HepG2 (cell line): ENCODE results near the gene PA2G4. TPM values are rescaled to one million over a fixed set of nuclear protein-coding genes. Genes with fewer than 3 reads are reported as not detected.

Source experiments
- ARID4A ChIP-seq: sonication (generic); formaldehyde crosslinking; IDR thresholded peaks from 2 replicates; pipeline ENCODE4 v1.5.0; 2020; ENCODE audit warnings: mild to moderate bottlenecking, missing genetic modification reagents, borderline replicate concordance
- ASH2L ChIP-seq: fragments of 300-600, 200-600 bp; sonication (generic); IDR thresholded peaks from 2 replicates; pipeline ENCODE4 v1.7.0; 2017; ENCODE audit warnings: low read depth, mild to moderate bottlenecking, moderate library complexity, mixed read lengths, low read length; ENCODE audit not compliant: insufficient read length
- BRD4 ChIP-seq: sonication (generic); formaldehyde crosslinking; IDR thresholded peaks from 2 replicates; pipeline ENCODE4 v1.4.0; 2020; ENCODE audit warnings: missing genetic modification reagents
- HDAC1 ChIP-seq: sonication (generic); formaldehyde crosslinking; IDR thresholded peaks from 2 replicates; pipeline ENCODE4 v1.5.1; 2020; ENCODE audit warnings: mild to moderate bottlenecking, missing genetic modification reagents
- JUND ChIP-seq: sonication (generic); formaldehyde crosslinking; IDR thresholded peaks from 2 replicates; pipeline ENCODE4 v1.8.0; 2022; ENCODE audit warnings: mild to moderate bottlenecking, missing genetic modification reagents
- MAF1 ChIP-seq: sonication (generic); formaldehyde crosslinking; IDR thresholded peaks from 2 replicates; pipeline ENCODE4 v1.5.0; 2020; ENCODE audit warnings: missing genetic modification reagents, borderline replicate concordance
- NFATC3 ChIP-seq: sonication (generic); formaldehyde crosslinking; IDR thresholded peaks from 2 replicates; pipeline ENCODE4 v1.5.1; 2020; ENCODE audit warnings: mild to moderate bottlenecking, missing genetic modification reagents
- SP1 ChIP-seq, 2 experiments: fragments of 450-650 bp in 1 of 2; sonication (generic) in 1 of 2; formaldehyde crosslinking in 1 of 2; IDR thresholded peaks; 2 replicates each; pipeline versions ENCODE4 v1.4.0 to v1.6.1; 2016 to 2020; ENCODE audit warnings: missing genetic modification reagents in 1 of 2
- SRSF1 ChIP-seq: fragments of 200-400 bp; formaldehyde crosslinking; optimal IDR thresholded peaks from 2 replicates; pipeline ENCODE3; 2017; ENCODE audit warnings: mild to moderate bottlenecking, low read depth, low read length, moderate library complexity
- TAF1 ChIP-seq: sonication (generic); formaldehyde crosslinking; IDR thresholded peaks from 2 replicates; pipeline ENCODE4 v1.4.0; 2020; ENCODE audit warnings: missing genetic modification reagents
- TCF12 ChIP-seq, 2 experiments: fragments of 450-650 bp in 1 of 2; sonication (generic) in 1 of 2; formaldehyde crosslinking in 1 of 2; IDR thresholded peaks; 2 replicates each; pipeline versions ENCODE4 v1.6.1 to v1.8.0; 2017 to 2022; ENCODE audit warnings: antibody characterized with exemption in 1 of 2, mild to moderate bottlenecking in 1 of 2, missing genetic modification reagents in 1 of 2, moderate library complexity in 1 of 2
- ZBTB1 ChIP-seq: sonication (generic); formaldehyde crosslinking; IDR thresholded peaks from 2 replicates; pipeline ENCODE4 v1.4.0; 2020; ENCODE audit warnings: missing genetic modification reagents, borderline replicate concordance
- polyA plus RNA-seq, 8 experiments: library from polyadenylated mRNA; depleted of rRNA in 3 of 8; stranded (reverse) in 7 of 8; unstranded in 1 of 8; fragments of >200 nt; fragmentation: Illumina TruSeq in 4 of 8; extraction: Trizol in 4 of 8; gene quantifications; 2 replicates each; pipeline versions ENCODE4 v1.2.1 to v1.2.3, GENCODE V29; 2011 to 2016; ENCODE audit warnings: low read depth in 4 of 8, missing spikeins in 1 of 8, mixed read lengths in 1 of 8; ENCODE audit not compliant: insufficient read depth in 1 of 8
- total RNA-seq, 5 experiments: library from RNA; depleted of rRNA; stranded (reverse); fragments of >200 nt; fragmentation: Illumina TruSeq; extraction: Trizol; gene quantifications; 2 replicates each; pipeline ENCODE4 v1.2.3, GENCODE V29; 2016; ENCODE audit warnings: low read depth in 1 of 5
- TF ChIP-seq, protein P1 (sequence below): IDR thresholded peaks from 2 replicates; pipeline ENCODE4 v1.6.1; 2018; ENCODE audit warnings: missing genetic modification reagents, mild to moderate bottlenecking, missing compliant biosample characterization
- TF ChIP-seq, protein P2 (sequence below): sonication (generic); formaldehyde crosslinking; IDR thresholded peaks from 2 replicates; pipeline ENCODE4 v1.4.0; 2020; ENCODE audit warnings: missing genetic modification reagents, borderline replicate concordance

PA2G4 gene
- total and polyA plus RNA-seq, 2 of the 13 experiments (the other 11 are each of a cell fraction or from before 2014, with no cell fraction given), result 147 to 240 TPM

DNA sequence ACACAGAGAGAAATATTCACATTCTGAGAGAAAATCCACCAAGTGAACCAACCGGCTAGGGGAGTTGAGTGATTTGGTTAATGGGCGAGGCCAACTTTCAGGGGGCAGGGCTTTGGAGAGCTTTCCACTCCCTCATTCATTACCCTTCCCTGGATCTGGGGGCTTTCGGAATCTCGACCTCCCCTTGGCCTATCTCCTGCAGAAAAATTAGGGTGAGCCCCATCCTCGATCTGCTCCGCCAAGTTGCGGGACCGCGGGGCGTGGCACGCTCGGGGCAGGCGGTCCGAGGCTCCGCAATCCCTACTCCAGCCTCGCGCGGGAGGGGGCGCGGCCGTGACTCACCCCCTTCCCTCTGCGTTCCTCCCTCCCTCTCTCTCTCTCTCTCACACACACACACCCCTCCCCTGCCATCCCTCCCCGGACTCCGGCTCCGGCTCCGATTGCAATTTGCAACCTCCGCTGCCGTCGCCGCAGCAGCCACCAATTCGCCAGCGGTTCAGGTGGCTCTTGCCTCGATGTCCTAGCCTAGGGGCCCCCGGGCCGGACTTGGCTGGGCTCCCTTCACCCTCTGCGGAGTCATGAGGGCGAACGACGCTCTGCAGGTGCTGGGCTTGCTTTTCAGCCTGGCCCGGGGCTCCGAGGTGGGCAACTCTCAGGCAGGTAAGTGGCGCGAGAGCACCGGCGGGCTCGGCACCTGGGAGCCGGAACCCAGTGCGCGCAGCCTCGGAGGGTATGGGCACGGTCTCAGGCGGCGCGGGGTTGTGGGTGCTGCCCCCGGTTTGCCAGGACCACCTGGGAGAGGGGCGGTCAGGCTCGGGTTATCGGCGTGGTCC, 24.4 kb upstream of the PA2G4 start, which contains the start of gene ERBB3 (continued):
- TF ChIP-seq ARID4A (peak; percentile 59; the same call in 1 of the 2 replicates), BRD4 (CRISPR knock-in tag) (peak; percentile 93), TAF1 (CRISPR knock-in tag) (peak; percentile 84), HDAC1 (peak; percentile 71), SRSF1 (peak; percentile 65), JUND (peak; percentile 89), ASH2L (peak; percentile 50), ZBTB1 (no peak; the same call in 1 of the 2 replicates), TCF12 (IDR thresholded peaks at IDR 0.05) (no peak), TCF12 (CRISPR knock-in tag; IDR thresholded peaks at IDR 0.05) (no peak; the same call in 1 of the 2 replicates), SP1 (IDR thresholded peaks at IDR 0.05) (no peak), SP1 (CRISPR knock-in tag; IDR thresholded peaks at IDR 0.05) (peak; percentile 76), NFATC3 (CRISPR knock-in tag) (no peak), MAF1 (CRISPR knock-in tag) (peak; percentile 77; the same call in 1 of the 2 replicates)
- TF ChIP-seq, protein P1, sequence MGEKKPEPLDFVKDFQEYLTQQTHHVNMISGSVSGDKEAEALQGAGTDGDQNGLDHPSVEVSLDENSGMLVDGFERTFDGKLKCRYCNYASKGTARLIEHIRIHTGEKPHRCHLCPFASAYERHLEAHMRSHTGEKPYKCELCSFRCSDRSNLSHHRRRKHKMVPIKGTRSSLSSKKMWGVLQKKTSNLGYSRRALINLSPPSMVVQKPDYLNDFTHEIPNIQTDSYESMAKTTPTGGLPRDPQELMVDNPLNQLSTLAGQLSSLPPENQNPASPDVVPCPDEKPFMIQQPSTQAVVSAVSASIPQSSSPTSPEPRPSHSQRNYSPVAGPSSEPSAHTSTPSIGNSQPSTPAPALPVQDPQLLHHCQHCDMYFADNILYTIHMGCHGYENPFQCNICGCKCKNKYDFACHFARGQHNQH, result peak; percentile 48
- TF ChIP-seq, protein P2, sequence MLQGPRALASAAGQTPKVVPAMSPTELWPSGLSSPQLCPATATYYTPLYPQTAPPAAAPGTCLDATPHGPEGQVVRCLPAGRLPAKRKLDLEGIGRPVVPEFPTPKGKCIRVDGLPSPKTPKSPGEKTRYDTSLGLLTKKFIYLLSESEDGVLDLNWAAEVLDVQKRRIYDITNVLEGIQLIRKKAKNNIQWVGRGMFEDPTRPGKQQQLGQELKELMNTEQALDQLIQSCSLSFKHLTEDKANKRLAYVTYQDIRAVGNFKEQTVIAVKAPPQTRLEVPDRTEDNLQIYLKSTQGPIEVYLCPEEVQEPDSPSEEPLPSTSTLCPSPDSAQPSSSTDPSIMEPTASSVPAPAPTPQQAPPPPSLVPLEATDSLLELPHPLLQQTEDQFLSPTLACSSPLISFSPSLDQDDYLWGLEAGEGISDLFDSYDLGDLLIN (CRISPR knock-in tag), result 0 out of 2 replicates have a peak, but pooled peaks have one; percentile 25
